GM21423 (cell line): ENCODE data around the gene SYVN1.
"Not testable (repeated sequence)": the region's sequence is repeated elsewhere in the genome, so short reads cannot be mapped to it uniquely, and the experiment has no call there.

Experiments
- ATAC-seq: cut with Tn5 transposase; IDR thresholded peaks from one replicate; pipeline ENCODE4 v1.9.1; 2021; ENCODE audit warnings: mild to moderate bottlenecking, moderate library complexity; ENCODE audit not compliant: unreplicated experiment

The SYVN1 gene

DNA sequence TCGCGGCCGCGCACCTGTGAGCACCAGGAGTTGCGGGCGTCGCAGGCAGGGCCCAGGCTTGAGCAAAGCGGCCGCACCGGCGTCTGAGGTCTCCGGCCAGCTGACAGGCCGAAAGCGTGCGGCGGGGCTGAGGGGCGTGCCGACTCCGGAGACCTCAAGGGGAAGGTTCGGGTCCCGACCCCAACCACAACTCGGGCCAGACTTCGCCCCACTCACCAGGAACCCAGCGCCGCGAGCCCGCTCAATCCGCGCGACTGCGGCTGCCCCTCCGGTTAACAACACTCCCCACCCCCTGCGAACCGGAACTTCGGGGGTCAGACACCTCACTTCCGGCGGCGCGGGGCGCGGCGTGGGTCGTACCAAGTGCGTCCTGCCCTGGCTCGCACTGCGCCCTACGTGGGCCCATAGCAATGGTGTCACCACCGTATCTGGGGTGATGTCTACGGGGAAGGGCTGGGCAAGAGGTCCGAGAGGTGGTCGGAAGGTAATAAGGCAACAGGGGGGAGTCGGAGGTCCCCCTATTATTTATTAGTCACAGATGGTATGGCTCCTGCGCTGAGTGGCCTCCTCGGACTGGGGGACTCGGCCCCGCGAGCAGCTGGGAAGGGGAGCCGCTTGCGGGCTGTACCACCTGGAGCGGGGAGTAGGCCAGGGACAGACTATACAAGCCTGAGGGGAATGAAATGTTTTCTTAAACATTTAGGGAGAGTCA, at the start of gene SYVN1:
Gene SYVN1, minus strand, starts transcription at position 280 of the 712 bp plus-strand sequence. CDS start 918 bp downstream, outside the sequence.
- ATAC-seq: peak; percentile 51

GRCh38 chr11:65183201-65183891, 49.0 kb upstream of the SYVN1 start:
- ATAC-seq: no peak

- ATAC-seq: no peak
Observed at GRCh38 chr11:65182258-65183170, 48.2 kb upstream of the SYVN1 start.

GRCh38 chr11:65181569-65182257, 47.4 kb upstream of the SYVN1 start, which contains the start of gene CAPN1:
TSS of gene CAPN1 (plus strand) at chr11:65181928. CDS start at chr11:65182702, 774 bp downstream.
- no peak for ATAC-seq

- ATAC-seq: no peak
Observed at GRCh38 chr11:65180877-65181568, 46.7 kb upstream of the SYVN1 start.

GRCh38 chr11:65174571-65175010, 40.3 kb upstream of the SYVN1 start:
- ATAC-seq: not testable (repeated sequence)

- no peak for ATAC-seq
Observed at GRCh38 chr11:65172600-65172999, 38.3 kb upstream of the SYVN1 start.

DNA sequence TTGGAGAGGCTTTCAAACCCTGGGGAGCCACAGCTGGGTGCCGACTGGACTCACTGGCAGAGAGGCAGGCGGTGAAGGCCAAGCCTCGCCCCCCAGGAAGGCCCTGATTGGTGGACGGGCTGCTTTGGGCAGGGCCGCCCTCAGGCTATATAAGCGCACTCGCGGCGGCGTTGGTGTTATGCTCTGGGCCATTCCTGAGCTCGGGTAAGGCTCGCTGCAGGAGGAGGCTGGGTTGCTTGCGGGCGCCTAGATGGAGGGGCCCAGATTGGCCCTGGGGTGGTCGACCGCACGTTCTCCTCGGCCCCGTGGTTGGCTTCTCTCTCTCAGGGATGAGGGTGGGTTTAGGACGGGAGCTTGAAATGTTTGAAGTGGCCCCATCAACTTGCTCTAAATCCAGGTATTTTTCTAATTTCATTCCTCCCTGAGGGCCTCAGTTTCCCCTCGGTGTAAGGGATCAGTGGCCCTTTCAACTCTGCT, 35.8 kb upstream of the SYVN1 start, which contains the start of gene SPDYC:
Gene SPDYC, plus strand, starts transcription at position 176 of the 477 bp plus-strand sequence. CDS start 1,125 bp downstream, outside the sequence.
- ATAC-seq: no peak

- no peak for ATAC-seq
Observed at GRCh38 chr11:65169164-65169641, 34.9 kb upstream of the SYVN1 start.

DNA sequence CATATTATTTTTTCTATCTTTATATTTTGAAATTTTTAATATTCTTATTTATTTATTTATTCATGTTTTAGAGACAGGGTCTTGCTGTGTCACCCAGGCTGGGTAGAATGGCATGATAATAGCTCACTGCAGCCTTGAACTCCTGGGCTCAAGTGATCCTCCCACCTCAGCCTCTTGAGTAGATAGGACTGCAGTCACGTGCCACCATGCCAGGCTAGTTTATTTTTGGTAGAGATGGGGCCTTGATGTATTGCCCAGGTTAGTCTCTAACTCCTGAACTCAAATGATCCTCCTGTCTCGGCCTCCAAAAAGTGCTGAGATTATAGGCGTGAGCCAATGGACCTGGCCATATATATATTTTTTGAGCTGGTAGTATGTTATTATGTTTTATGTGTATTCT, 33.3 kb upstream of the SYVN1 start:
- ATAC-seq: no peak

DNA sequence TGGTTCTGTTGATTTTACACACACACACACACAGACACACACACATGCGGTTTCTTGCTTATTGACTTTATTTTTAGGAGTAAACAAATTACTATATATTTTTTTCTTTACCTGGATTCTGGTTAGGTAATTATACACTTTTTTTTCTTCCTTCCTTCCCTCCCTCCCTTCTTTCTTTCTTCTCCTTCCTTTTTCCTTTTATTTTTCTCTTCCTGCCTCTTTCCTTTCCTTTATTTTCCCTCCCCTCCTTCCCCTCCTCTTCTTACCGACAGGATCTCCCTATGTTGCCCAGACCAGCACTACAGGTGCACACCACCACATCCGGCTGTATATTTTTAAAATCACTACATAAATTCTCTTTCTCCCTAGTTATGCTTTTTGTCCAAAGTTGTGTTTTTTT, 32.6 kb upstream of the SYVN1 start:
- no peak for ATAC-seq

DNA sequence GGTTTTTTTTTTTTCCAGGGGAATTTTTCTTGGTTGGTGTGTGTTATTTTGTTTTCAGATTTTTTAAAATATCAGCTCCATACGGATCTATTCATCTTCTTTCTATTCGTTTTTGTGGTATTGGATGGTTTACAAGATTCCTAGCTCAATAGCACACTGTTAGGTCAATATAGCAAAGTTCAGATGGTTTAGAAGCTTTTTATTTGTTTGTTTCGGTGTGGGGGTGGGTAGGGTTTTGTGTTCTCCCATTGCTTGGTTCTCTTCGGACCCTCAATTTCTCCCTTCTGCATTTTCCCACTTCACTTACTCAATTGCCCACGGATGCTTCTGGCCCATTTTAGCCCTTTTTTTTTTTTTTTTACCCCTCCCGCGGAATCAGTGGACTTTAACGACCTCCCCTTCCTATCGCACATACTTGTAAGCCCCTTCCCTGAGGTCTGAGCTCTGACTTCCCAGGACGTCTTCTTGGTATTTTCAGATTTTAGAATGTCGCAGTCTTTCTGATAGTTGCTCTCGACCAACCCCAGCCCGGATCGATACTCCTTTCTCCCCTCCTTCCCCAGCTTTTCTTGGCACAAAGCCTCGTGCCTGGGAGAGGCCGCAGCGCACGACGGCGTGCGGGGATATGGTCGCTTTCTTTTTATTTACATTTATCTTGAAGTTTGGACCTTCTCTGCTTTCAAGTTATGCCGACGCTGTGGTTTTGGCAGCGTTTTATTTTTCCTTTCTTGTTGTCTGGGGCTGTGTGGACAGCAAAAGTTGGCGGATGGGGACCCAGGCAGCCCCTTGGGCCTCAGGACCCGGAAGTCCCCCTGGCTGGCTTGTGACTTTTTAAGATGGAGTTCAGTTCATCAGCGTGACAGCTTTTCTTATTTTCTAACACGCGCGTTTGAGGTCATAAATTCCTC, 31.3 kb upstream of the SYVN1 start:
- ATAC-seq: no peak

GRCh38 chr11:65163684-65164083, 29.4 kb upstream of the SYVN1 start:
- no peak for ATAC-seq

- ATAC-seq: no peak
Observed at GRCh38 chr11:65160643-65161042, 26.3 kb upstream of the SYVN1 start.

DNA sequence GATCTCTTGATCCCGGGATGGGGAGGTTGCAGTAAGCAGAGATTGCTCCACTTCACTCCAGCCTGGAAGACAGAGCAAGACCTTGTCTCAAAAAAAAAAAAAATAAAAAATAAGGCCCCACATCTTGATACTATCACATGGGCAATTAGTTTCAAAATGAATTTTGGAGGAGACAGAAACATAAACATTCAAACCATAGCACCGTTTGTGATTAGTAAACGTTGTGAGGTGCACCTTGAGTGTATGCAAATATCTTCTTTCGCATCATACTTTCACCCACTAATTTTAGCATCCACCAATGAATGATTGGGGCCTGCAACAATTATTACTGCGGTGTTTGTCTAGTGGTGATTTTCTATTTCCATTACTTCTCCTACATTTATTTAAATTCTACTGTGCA, 24.7 kb upstream of the SYVN1 start:
- ATAC-seq: no peak

DNA sequence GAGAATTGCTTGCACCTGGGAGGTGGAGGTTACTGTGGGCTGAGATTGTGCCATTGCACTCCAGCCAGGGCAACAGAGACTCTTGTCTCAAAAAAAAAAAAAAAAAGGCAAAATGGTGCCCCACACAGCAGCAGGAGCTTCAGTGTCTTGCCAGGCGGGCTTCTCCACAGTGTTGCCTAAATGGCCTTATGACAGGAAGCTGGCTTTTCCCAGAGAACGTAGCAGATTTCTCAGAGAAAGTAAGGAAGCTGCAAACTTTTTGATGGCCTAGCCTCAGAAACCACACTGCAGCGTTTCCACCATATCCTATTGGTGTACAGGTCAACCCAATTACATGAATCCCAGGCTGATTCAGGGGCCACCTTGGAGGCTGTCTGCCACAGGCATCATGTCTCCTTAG, 23.0 kb upstream of the SYVN1 start:
- ATAC-seq: no peak

DNA sequence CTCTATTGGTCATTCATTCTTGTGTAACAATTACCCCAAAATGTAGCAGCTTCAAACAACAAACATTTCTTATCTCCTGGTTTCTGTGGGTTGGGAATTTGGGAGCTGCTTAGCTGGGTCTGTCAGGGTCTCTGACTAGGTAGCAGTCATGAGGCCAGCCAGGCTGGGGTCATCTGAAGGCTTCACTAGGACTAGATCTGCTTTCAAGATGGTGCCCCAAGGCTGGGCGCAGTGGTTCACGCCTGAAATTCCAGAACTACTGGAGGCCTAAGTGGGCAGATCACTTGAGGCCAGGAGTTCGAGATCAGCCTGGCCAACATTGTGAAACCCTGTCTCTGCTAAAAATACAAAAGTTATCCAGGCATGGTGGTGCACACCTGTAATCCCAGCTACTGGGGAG, 22.6 kb upstream of the SYVN1 start:
- ATAC-seq: no peak

- ATAC-seq: no peak
Observed at GRCh38 chr11:65156256-65156655, 21.9 kb upstream of the SYVN1 start.

DNA sequence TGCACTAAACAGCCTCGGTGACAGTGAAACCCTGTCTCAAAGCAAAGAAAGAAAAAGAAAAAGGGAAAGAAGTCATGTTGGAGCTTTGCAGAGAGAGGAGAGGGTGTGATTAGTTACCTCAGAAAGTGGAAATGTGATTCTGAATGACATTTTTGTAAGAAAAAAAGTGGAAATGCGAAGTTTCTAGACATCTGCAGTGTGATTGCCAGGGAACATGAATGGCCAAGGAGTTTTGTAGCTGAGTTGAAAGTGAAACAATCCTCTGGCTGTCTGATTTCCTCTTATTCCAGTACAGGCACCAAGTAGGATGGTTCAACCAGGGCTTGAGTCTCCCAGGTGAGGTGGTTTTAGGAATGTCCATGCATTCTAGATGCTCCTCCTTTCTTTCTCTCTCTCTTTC, 17.8 kb upstream of the SYVN1 start:
- ATAC-seq: no peak
